GM12864 (cell line): Measurements from ENCODE around the gene GCGR.
"Not testable (repeated sequence)": the region's sequence is repeated elsewhere in the genome, so short reads cannot be mapped to it uniquely, and the experiment has no call there.

ENCODE experiments used
- DNase-seq: peaks from one replicate; pipeline ENCODE4 v3.0.0-alpha.2; 2011; ENCODE audit warnings: low read depth
- H3K4me3 ChIP-seq: 2 replicates; pipeline ENCODE4 v1.5.1; 2011; ENCODE audit warnings: mild to moderate bottlenecking, low read depth, low read length, control low read depth
- CTCF ChIP-seq: IDR thresholded peaks from 2 replicates; pipeline ENCODE4 v1.5.1; 2011; ENCODE audit warnings: low read depth, mild to moderate bottlenecking, moderate library complexity, low read length, control low read depth, inconsistent platforms; ENCODE audit errors: missing control alignments

GCGR gene

GRCh38 chr17:81833160-81833920 lies 29.4 kb downstream of the GCGR start, which contains the start of gene MCRIP1:
Gene MCRIP1 (minus strand): TSS chr17:81833291. CDS start chr17:81824506, 8,785 bp downstream.
- H3K4me3 ChIP-seq: peak within 1 kb of the TSS; percentile 85
- DNase-seq: peak; percentile 70
- no peak for TF ChIP-seq CTCF

DNA sequence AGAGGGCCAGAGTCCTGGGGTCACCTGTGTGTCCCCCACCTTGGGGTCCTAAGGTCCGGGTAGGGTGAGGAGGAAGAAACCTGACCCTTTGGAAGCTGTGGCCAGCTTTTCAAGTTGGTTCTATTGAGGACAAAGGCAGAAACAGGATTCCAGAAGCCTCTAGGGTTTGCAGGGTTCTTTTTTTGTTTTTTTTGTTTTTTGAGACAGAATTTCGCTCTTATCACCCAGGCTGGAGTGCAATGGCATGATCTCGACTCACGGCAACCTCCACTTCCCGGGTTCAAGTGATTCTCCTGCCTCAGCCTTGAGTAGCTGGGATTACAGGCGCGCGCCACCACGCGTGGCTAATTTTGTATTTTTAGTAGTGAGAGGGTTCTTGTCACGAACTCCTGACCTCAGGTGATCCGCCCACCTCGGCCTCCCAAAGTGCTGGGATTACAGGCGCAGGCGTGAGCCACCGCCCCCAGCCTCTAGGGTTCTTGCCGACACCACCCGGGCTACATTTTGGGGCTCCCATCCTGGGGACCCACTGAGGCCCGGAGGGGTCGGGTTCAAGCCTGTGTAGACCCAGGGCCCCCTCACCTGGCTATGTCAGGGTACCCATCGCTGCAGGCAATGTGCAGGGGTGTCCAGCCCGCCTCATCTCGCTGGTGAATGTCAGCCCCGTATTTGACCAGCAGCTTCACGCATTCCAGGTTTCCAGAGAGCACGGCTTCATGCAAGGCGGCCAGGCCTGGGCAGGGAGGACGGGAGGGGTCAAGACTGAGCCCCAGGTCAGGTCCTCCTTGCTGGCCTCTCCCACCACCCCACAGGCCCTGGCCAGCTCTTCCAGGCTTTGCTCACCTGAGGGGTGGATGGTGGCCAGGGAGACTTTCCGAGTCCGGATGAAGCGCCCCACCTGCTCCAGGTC lies 30.2 kb downstream of the GCGR start:
- no peak for DNase-seq
- TF ChIP-seq CTCF: no peak
- H3K4me3 ChIP-seq: peak overlapping the region; percentile 70

- peak within 1 kb of the TSS; percentile 70; the same call in 1 of the 2 replicates for H3K4me3 ChIP-seq
- no peak for TF ChIP-seq CTCF
- DNase-seq: no peak
Observed at GRCh38 chr17:81834831-81835267, 30.9 kb downstream of the GCGR start, which contains the start of gene PPP1R27. Gene PPP1R27 (minus strand): TSS chr17:81835050. CDS start chr17:81834953, 97 bp downstream.

DNA sequence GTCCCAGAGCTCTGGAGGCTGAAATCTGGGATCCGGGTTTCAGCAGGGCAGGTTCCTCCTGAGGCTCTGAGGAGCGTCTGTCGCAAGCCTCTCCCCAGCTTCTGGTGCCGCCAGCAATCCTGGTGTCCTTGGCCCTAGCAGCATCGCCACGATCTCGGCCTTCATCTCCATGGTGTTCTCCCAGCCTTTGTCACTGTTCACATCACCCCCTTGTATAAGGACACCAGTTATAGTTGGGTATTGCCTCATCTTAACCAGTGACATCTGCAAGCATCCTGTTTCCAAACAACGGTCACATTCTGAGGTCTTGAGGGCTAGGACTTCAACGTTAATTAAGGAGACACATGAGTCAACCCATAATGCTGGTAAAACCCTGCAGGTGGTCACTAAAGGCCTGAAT lies 33.7 kb downstream of the GCGR start:
- no peak for TF ChIP-seq CTCF

DNA sequence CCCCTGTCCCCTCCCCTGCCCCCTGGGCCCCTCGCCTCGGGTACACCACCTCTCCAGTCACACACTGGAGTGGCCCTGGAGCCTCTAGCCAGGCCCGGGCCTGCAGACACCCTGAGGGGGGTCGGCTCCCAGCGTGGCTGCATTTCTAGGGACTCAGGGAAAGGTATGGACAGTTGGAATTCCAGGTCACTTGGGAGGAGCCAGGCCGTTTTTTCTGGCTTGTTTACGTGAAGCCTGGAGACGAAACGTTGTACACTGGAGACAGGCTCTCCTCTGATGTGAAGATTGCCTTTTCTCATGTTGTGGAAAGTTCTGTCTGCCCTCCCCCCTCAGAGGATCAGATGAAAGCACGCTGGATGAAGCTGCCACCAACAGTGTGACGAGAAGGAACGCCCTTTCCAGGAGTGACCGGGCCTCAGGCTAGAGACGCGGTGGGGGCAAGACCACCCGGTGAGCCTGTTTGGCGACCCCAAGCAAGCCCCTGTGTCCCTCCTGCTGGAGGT lies 34.9 kb downstream of the GCGR start:
- H3K4me3 ChIP-seq: no peak overlapping the region
- no peak for DNase-seq
- no peak for TF ChIP-seq CTCF

More for the DNA sequence above, 33.7 kb downstream of the GCGR start:
- DNase-seq: no peak
- no peak overlapping the region for H3K4me3 ChIP-seq

- H3K4me3 ChIP-seq: no peak overlapping the region
- DNase-seq: no peak
- TF ChIP-seq CTCF: no peak
Observed at GRCh38 chr17:81839301-81839700, 35.4 kb downstream of the GCGR start.

DNA sequence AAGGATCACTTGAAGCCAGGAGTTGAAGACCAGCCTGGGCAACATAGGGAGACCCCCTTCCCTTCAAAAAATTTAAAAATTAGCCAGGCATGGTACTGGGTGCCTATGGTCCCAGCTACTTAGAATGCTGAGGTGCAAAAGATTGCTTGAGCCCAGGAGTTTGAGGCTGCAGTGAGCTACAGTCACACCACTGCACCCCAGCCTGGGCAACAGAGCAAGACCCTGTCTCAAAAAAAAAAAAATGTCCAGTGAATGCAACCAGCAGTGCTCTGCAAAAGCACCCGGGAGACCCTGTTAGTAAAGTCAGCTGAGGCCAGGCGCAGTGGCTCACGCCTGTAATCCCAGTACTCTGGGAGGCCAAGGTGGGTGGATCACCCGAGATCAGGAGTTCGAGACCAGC lies 36.1 kb downstream of the GCGR start:
- not testable (repeated sequence) for H3K4me3 ChIP-seq, DNase-seq
